Esophagus muscularis mucosa (tissue), 3 donors: ENCODE measurements around the gene APOBEC2.

ENCODE experiments used
- POLR2A ChIP-seq: fragments of 450-650 bp; IDR thresholded peaks from one replicate; pipeline ENCODE4 v1.6.1; 2017; ENCODE audit warnings: antibody characterized with exemption, moderate library complexity, mild to moderate bottlenecking, low read depth
- POLR2AphosphoS5 ChIP-seq, 2 donors: sonication (generic); formaldehyde crosslinking; IDR thresholded peaks; one replicate each; pipeline ENCODE4 v1.6.1; 2017; ENCODE audit warnings: antibody characterized with exemption in 2 of 2
- TF ChIP-seq, protein P1 (sequence below), 3 experiments: fragments of 200-600 bp in 2 of 3; fragments of 450-650 bp in 1 of 3; sonication (generic) in 2 of 3; IDR thresholded peaks; one replicate each; pipeline ENCODE4 v1.5.1; 2017 to 2019; ENCODE audit warnings: antibody characterized with exemption in 3 of 3, mild to moderate bottlenecking in 2 of 3, moderate library complexity in 1 of 3

DNA sequence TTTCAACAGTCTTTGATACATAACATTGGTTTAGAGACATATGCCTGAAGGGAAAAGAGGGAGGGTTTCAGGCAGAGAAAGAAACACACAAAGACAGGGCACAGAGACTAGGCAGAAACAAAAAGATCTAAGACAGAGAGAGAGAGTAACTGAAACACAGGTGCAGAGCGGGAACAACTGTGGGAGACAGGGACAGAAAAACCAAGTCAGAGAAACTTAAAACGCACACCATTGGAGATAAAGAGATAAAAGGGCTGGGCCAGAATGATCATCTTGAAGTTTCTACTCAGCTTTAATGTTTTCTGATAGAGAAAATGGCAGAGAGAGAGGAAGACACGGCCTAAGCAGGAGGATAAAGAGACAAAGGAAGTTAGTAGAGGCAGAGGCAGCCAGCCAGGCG lies 25.8 kb upstream of the APOBEC2 start:
- TF ChIP-seq, protein P1, sequence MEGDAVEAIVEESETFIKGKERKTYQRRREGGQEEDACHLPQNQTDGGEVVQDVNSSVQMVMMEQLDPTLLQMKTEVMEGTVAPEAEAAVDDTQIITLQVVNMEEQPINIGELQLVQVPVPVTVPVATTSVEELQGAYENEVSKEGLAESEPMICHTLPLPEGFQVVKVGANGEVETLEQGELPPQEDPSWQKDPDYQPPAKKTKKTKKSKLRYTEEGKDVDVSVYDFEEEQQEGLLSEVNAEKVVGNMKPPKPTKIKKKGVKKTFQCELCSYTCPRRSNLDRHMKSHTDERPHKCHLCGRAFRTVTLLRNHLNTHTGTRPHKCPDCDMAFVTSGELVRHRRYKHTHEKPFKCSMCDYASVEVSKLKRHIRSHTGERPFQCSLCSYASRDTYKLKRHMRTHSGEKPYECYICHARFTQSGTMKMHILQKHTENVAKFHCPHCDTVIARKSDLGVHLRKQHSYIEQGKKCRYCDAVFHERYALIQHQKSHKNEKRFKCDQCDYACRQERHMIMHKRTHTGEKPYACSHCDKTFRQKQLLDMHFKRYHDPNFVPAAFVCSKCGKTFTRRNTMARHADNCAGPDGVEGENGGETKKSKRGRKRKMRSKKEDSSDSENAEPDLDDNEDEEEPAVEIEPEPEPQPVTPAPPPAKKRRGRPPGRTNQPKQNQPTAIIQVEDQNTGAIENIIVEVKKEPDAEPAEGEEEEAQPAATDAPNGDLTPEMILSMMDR (IDR thresholded peaks at IDR 0.05): no peak
- TF ChIP-seq POLR2A (no peak), POLR2AphosphoS5 (IDR thresholded peaks at IDR 0.05) (no peak)
